ENCODE measurements around the gene STRA6.

The STRA6 gene

DNA sequence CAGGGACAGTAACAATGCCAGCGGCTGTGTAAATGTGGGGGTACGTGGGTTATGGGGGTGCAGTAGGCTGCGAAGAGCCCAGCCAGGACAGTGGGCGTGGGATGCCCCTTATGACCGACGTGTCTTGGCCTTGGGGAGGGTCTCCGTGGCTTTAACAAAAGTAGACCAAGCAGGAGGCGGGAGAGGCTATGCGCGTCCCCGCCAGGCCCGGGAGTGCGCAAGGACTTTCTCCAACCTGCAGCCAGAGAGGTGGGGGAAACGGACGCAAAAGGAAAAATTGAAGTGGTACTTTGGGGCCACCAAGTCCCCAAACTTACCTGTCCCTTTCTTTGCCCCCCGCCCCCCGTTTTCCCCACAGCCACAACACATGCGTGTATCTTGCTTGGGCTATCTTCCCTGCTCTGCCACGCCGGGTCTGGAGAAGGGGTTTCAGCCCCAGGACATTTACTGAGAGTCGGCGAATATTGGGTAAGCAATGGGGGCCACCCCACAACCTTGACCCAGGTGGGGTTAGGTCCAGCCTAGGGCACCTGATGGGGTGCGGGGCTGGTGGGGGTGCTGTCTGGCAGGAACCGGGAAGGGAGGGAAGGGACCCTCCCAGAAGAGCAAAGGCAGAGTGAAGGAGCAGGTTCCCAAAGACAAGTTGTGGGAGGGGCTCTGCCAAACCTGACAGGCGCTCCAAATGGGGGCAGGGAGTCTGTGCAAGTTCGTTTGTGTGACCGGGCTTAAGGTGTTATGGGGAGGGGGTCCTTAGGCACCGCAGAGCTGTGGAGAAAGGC is 71.5 kb downstream of the STRA6 start:
- DNase-seq, result no peak

- DNase-seq, result no peak
Measured at GRCh38 chr15:74130155-74130848, 72.3 kb downstream of the STRA6 start, which contains the start of gene ISLR2. Gene ISLR2, plus strand, starts transcription at chr15:74130586. Its CDS starts 2,169 bp downstream, at chr15:74132755.

GRCh38 chr15:74129586-74130154 is 72.9 kb downstream of the STRA6 start:
- no peak for DNase-seq

Measured in GDM1 (cell line).